ENCODE measurements around the gene ACO1. TPM values are rescaled to one million over a fixed set of nuclear protein-coding genes. Genes with fewer than 3 reads are reported as not detected.

ACO1 gene
- total RNA-seq, 2 experiments from 2014 or later: 8.8 to 9.0 TPM

GRCh38 chr9:32423371-32423770 lies 38.9 kb downstream of the ACO1 start:
- Histone ChIP-seq H3K27ac (ENCODE audit: low read depth, low read length, poor library complexity, severe bottlenecking) (no peak overlapping the region), H3K4me1 (ENCODE audit: insufficient read depth, low read length, poor library complexity, severe bottlenecking) (no peaks in the 10 kb centered on the region), H3K9me3 (ENCODE audit: low read length) (no peaks in the 10 kb centered on the region), H4K20me1 (ENCODE audit: insufficient read depth, low read length) (no peaks in the 10 kb centered on the region), H3K4me2 (ENCODE audit: low read length) (no peak overlapping the region), H3K9me2 (ENCODE audit: insufficient read depth, low read length) (no peaks in the 10 kb centered on the region), H2AFZ (ENCODE audit: low read length) (no peak overlapping the region), H3K36me3 (ENCODE audit: insufficient read depth, low read length) (no peaks in the 10 kb centered on the region), H3K4me3 (ENCODE audit: low read depth, low read length, poor library complexity, severe bottlenecking) (no peak overlapping the region), H3K79me2 (ENCODE audit: insufficient read depth, low read depth, low read length) (no peaks in the 10 kb centered on the region)
- TF ChIP-seq CTCF (conservative IDR thresholded peaks at IDR 0.05; ENCODE audit: low read length) (no peak), EZH2phosphoT487 (IDR thresholded peaks at IDR 0.05; ENCODE audit: borderline replicate concordance, low read depth, low read length) (no peak)
- CTCF ChIA-PET (ENCODE audit: unreplicated experiment): no interaction called here
- BruUV-seq (replicated peaks): no TSS peak
- DNase-seq (ENCODE audit: low spot score): no peak
- intact Hi-C loops (cut with micrococcal nuclease; ENCODE audit: unreplicated experiment): no loop called here
- POLR2A ChIA-PET: interaction anchor here (0.7 to 1.1 kb wide), 2 partner anchors 10 to 24 kb away, joined by 3 read pairs; no protein-coding TSS in a partner anchor

GRCh38 chr9:32424616-32425015 lies 40.2 kb downstream of the ACO1 start:
- no peak overlapping the region for H2AFZ ChIP-seq (ENCODE audit: low read length)
- no peaks in the 10 kb centered on the region for H4K20me1 ChIP-seq (ENCODE audit: insufficient read depth, low read length)
- DNase-seq (ENCODE audit: low spot score): no peak
- H3K36me3 ChIP-seq (ENCODE audit: insufficient read depth, low read length): no peaks in the 10 kb centered on the region
- H3K4me2 ChIP-seq (ENCODE audit: low read length): no peak overlapping the region
- H3K4me1 ChIP-seq (ENCODE audit: insufficient read depth, low read length, poor library complexity, severe bottlenecking): no peaks in the 10 kb centered on the region
- intact Hi-C loops (cut with micrococcal nuclease; ENCODE audit: unreplicated experiment): no loop called here
- H3K9me3 ChIP-seq (ENCODE audit: low read length): no peaks in the 10 kb centered on the region
- no peak overlapping the region for H3K4me3 ChIP-seq (ENCODE audit: low read depth, low read length, poor library complexity, severe bottlenecking)
- no TSS peak for BruUV-seq (replicated peaks)
- H3K79me2 ChIP-seq (ENCODE audit: insufficient read depth, low read depth, low read length): no peaks in the 10 kb centered on the region
- no peak for TF ChIP-seq CTCF (conservative IDR thresholded peaks at IDR 0.05; ENCODE audit: low read length)
- no peak for TF ChIP-seq EZH2phosphoT487 (IDR thresholded peaks at IDR 0.05; ENCODE audit: borderline replicate concordance, low read depth, low read length)
- H3K27ac ChIP-seq (ENCODE audit: low read depth, low read length, poor library complexity, severe bottlenecking): no peak overlapping the region
- ChIA-PET POLR2A (interaction anchor here (0.9 kb wide), 1 partner anchor 11 kb away, joined by 5 read pairs; no protein-coding TSS in a partner anchor), CTCF (ENCODE audit: unreplicated experiment) (no interaction called here)
- H3K9me2 ChIP-seq (ENCODE audit: insufficient read depth, low read length): no peaks in the 10 kb centered on the region

- H3K9me2 ChIP-seq (ENCODE audit: insufficient read depth, low read length): no peaks in the 10 kb centered on the region
- TF ChIP-seq CTCF (conservative IDR thresholded peaks at IDR 0.05; ENCODE audit: low read length): no peak
- no peak for TF ChIP-seq EZH2phosphoT487 (IDR thresholded peaks at IDR 0.05; ENCODE audit: borderline replicate concordance, low read depth, low read length)
- no peaks in the 10 kb centered on the region for H3K36me3 ChIP-seq (ENCODE audit: insufficient read depth, low read length)
- H2AFZ ChIP-seq (ENCODE audit: low read length): no peak overlapping the region
- CTCF ChIA-PET (ENCODE audit: unreplicated experiment): no interaction called here
- H3K4me3 ChIP-seq (ENCODE audit: low read depth, low read length, poor library complexity, severe bottlenecking): no peak overlapping the region
- BruUV-seq (replicated peaks): no TSS peak
- H3K4me2 ChIP-seq (ENCODE audit: low read length): no peak overlapping the region
- POLR2A ChIA-PET: no interaction called here
- intact Hi-C loops (cut with micrococcal nuclease; ENCODE audit: unreplicated experiment): no loop called here
- no peaks in the 10 kb centered on the region for H3K9me3 ChIP-seq (ENCODE audit: low read length)
- DNase-seq (ENCODE audit: low spot score): no peak
- no peaks in the 10 kb centered on the region for H3K79me2 ChIP-seq (ENCODE audit: insufficient read depth, low read depth, low read length)
- H3K27ac ChIP-seq (ENCODE audit: low read depth, low read length, poor library complexity, severe bottlenecking): no peak overlapping the region
- no peaks in the 10 kb centered on the region for H4K20me1 ChIP-seq (ENCODE audit: insufficient read depth, low read length)
- H3K4me1 ChIP-seq (ENCODE audit: insufficient read depth, low read length, poor library complexity, severe bottlenecking): no peaks in the 10 kb centered on the region
Observed at GRCh38 chr9:32426278-32426939, 42.0 kb downstream of the ACO1 start.
